ENCODE measurements around the gene ATP2B3.

The ATP2B3 gene

DNA sequence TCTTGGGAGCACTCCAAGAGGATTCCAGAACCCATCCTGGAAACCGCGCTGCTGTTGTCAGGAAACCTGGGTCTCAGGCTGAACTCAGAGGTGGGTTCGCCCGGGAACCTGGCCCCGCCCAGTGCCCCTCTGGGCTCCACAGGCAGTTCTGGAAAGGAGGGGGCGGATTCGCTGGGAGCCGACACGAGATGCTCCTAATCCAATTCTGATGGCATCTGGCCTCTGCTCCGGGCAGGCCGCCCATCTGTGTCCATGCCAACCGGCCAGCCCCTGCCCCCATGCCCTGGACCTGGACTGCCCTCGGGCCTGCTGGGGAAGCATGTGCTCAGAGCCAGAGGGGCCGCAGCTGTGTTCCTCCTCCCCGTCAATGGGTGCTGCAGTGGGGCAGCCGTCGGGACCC lies 21.0 kb downstream of the ATP2B3 start:
- TF ChIP-seq, protein P1, sequence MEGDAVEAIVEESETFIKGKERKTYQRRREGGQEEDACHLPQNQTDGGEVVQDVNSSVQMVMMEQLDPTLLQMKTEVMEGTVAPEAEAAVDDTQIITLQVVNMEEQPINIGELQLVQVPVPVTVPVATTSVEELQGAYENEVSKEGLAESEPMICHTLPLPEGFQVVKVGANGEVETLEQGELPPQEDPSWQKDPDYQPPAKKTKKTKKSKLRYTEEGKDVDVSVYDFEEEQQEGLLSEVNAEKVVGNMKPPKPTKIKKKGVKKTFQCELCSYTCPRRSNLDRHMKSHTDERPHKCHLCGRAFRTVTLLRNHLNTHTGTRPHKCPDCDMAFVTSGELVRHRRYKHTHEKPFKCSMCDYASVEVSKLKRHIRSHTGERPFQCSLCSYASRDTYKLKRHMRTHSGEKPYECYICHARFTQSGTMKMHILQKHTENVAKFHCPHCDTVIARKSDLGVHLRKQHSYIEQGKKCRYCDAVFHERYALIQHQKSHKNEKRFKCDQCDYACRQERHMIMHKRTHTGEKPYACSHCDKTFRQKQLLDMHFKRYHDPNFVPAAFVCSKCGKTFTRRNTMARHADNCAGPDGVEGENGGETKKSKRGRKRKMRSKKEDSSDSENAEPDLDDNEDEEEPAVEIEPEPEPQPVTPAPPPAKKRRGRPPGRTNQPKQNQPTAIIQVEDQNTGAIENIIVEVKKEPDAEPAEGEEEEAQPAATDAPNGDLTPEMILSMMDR (conservative IDR thresholded peaks at IDR 0.05; ENCODE audit: low read depth, low read length), result no peak
- Histone ChIP-seq H4K20me1 (ENCODE audit: insufficient read depth) (no peaks in the 10 kb centered on the region), H3K36me3 (ENCODE audit: insufficient read depth) (no peaks in the 10 kb centered on the region)

DNA sequence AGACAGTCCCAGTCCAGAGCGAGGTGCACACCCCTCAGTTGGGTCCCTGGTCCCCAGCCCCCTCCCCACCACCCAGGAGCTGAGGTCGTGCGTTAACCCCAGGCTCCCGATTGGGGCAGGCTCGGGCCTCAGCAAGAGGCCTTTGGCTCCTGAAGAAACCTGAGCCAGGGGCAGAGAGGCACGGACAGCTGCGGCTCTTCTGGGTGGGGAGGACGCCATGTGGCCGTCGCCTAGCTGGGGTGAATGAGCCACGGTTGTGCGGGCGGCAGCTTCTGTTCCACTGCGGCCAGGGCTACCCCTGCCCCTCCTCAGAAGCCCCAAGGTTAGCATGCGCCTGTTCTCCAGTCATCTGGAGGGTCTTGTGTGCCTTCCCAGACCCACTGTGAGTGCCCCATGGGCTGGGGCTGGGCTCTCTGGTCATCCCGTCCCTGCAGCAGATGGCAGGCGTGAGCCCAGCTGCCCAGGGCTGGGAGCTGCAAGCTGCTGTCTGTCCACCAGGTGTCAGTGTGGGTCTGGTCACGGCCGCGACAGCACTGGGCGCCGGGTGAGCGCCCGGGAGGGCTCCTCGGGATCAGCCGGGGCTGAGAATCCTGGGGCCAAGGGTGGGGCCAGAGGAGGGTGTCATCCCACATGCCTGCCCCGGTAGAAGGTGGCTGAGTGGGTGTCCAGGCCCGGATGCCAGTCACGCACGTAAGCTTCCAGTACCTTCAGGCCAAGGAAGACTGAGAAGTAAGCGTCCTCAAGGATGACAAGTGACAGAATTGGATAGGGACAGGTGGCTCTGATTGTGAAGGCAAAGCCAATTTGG lies 21.9 kb downstream of the ATP2B3 start:
- Histone ChIP-seq H3K27ac (no peak overlapping the region), H2AFZ (ENCODE audit: low read depth) (no peak overlapping the region), H3K79me2 (ENCODE audit: insufficient read depth, low read depth) (no peaks in the 10 kb centered on the region), H4K20me1 (ENCODE audit: insufficient read depth) (no peaks in the 10 kb centered on the region), H3K27me3 (ENCODE audit: insufficient read depth, low read depth) (peaks cover 52% of the 10 kb centered on the region), H3K36me3 (ENCODE audit: insufficient read depth) (no peaks in the 10 kb centered on the region), H3K4me3 (IDR thresholded peaks at IDR 0.05; ENCODE audit: insufficient read depth, low read depth, low read length) (no peak overlapping the region), H3K9ac (no peak overlapping the region), H3K4me1 (ENCODE audit: low read depth, poor library complexity, severe bottlenecking) (no peaks in the 10 kb centered on the region), H3K4me2 (no peak overlapping the region)
- TF ChIP-seq, protein P1 (conservative IDR thresholded peaks at IDR 0.05; ENCODE audit: low read depth, low read length), result peak; percentile 73

More for the DNA sequence above, 21.0 kb downstream of the ATP2B3 start:
- Histone ChIP-seq H3K27ac (no peak overlapping the region), H3K27me3 (ENCODE audit: insufficient read depth, low read depth) (peaks cover 54% of the 10 kb centered on the region), H3K4me1 (ENCODE audit: low read depth, poor library complexity, severe bottlenecking) (no peaks in the 10 kb centered on the region), H3K9ac (no peak overlapping the region), H3K79me2 (ENCODE audit: insufficient read depth, low read depth) (no peaks in the 10 kb centered on the region), H3K4me3 (IDR thresholded peaks at IDR 0.05; ENCODE audit: insufficient read depth, low read depth, low read length) (no peak overlapping the region), H2AFZ (ENCODE audit: low read depth) (no peak overlapping the region), H3K4me2 (no peak overlapping the region)

DNA sequence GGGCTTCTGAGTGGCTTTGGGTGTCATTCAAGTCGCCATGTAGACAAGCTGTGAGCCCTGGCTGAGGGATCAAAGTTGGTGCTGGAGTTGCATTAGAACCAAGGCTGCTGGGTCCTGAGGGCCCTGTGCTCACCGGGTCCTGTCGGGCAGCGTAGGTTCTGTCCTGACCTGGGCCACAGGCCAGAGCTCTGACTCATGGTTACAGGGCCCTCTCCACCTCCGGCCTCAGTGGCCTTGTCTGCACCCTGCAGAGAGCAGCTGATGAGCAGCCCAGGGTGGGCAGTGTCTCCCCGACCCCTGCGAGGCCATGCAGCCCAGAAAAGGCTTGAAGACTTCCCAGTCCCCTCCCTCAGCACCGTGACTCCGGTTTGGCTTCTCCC lies 22.5 kb downstream of the ATP2B3 start:
- Histone ChIP-seq H3K79me2 (ENCODE audit: insufficient read depth, low read depth) (no peaks in the 10 kb centered on the region), H3K27me3 (ENCODE audit: insufficient read depth, low read depth) (peaks cover 48% of the 10 kb centered on the region), H3K36me3 (ENCODE audit: insufficient read depth) (no peaks in the 10 kb centered on the region), H2AFZ (ENCODE audit: low read depth) (no peak overlapping the region), H3K4me1 (ENCODE audit: low read depth, poor library complexity, severe bottlenecking) (no peaks in the 10 kb centered on the region), H3K4me2 (no peak overlapping the region), H3K27ac (no peak overlapping the region), H3K4me3 (IDR thresholded peaks at IDR 0.05; ENCODE audit: insufficient read depth, low read depth, low read length) (no peak overlapping the region), H3K9ac (no peak overlapping the region), H4K20me1 (ENCODE audit: insufficient read depth) (no peaks in the 10 kb centered on the region)
- TF ChIP-seq, protein P1 (conservative IDR thresholded peaks at IDR 0.05; ENCODE audit: low read depth, low read length), result no peak

DNA sequence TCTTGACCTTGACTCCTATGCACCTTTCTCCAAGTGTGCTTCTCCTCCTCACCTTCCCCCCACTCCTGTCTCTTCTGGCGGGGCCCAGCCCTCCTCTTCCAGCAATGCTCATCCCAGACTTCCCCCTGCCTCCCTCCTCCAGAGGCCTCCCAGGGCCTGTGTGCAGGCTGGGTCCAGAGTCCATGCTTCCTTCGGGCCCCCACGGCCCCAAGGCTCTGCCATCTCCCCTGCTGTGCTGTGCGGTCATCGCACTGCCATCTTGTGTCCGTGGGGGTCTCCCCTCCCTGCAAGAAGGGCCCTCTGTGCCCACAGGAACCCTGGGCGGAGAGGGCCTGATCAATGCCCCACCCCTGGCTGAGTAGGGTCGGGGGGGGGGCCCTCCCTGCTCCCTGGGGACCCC lies 27.3 kb downstream of the ATP2B3 start:
- Histone ChIP-seq H3K36me3 (ENCODE audit: insufficient read depth) (no peaks in the 10 kb centered on the region), H3K27ac (no peak overlapping the region), H2AFZ (ENCODE audit: low read depth) (no peak overlapping the region), H3K9ac (no peak overlapping the region), H3K4me3 (IDR thresholded peaks at IDR 0.05; ENCODE audit: insufficient read depth, low read depth, low read length) (no peak overlapping the region), H4K20me1 (ENCODE audit: insufficient read depth) (no peaks in the 10 kb centered on the region), H3K79me2 (ENCODE audit: insufficient read depth, low read depth) (no peaks in the 10 kb centered on the region), H3K4me2 (no peak overlapping the region), H3K27me3 (ENCODE audit: insufficient read depth, low read depth) (peaks cover 36% of the 10 kb centered on the region), H3K4me1 (ENCODE audit: low read depth, poor library complexity, severe bottlenecking) (no peaks in the 10 kb centered on the region)
- TF ChIP-seq, protein P1 (conservative IDR thresholded peaks at IDR 0.05; ENCODE audit: low read depth, low read length), result no peak

Data from KMS-11 (cell line).